ENCODE measurements around the gene HDAC4. TPM values are rescaled to one million over a fixed set of nuclear protein-coding genes. Genes with fewer than 3 reads are reported as not detected.

The HDAC4 gene
- total RNA-seq, 2 donors from 2014 or later: 38.7 to 50.9 TPM

- DNase-seq (no peak), ATAC-seq (no peak)
- intact Hi-C loops (cut with DNase I, micrococcal nuclease): loop anchor here in 1 of 2 donors (10.0 kb wide), 1 partner anchor 249 kb away; no protein-coding TSS in a partner anchor
Measured at GRCh38 chr2:239145601-239146000, 255.2 kb downstream of the HDAC4 start.

- ATAC-seq (no peak), DNase-seq (no peak)
- intact Hi-C loops (cut with DNase I, micrococcal nuclease): loop anchor here in 1 of 2 donors (10.0 kb wide), 1 partner anchor 250 kb away; no protein-coding TSS in a partner anchor
Measured at GRCh38 chr2:239145106-239145505, 255.7 kb downstream of the HDAC4 start.

GRCh38 chr2:239144713-239144999, 256.2 kb downstream of the HDAC4 start:
- ATAC-seq: no peak
- DNase-seq: no peak
- intact Hi-C loops (cut with DNase I, micrococcal nuclease): loop anchor here in 1 of 2 donors (10.0 kb wide), 1 partner anchor 250 kb away; no protein-coding TSS in a partner anchor

GRCh38 chr2:239143858-239144712, 256.7 kb downstream of the HDAC4 start:
- ATAC-seq (peak; percentile 54), DNase-seq (no peak)
- intact Hi-C loops (cut with DNase I, micrococcal nuclease): loop anchor here in 1 of 2 donors (10.0 kb wide), 1 partner anchor 251 kb away; no protein-coding TSS in a partner anchor

- DNase-seq: no peak
- intact Hi-C loops (cut with DNase I, micrococcal nuclease): loop anchor here in 1 of 2 donors (10.0 kb wide), 1 partner anchor 252 kb away; no protein-coding TSS in a partner anchor
- no peak for ATAC-seq
Measured at GRCh38 chr2:239142806-239143205, 258.0 kb downstream of the HDAC4 start.

GRCh38 chr2:239142296-239142695, 258.5 kb downstream of the HDAC4 start:
- DNase-seq (no peak), ATAC-seq (no peak)
- intact Hi-C loops (cut with DNase I, micrococcal nuclease): loop anchor here in 1 of 2 donors (10.0 kb wide), 1 partner anchor 253 kb away; no protein-coding TSS in a partner anchor

GRCh38 chr2:239141021-239141760, 259.6 kb downstream of the HDAC4 start:
- ATAC-seq: no peak
- intact Hi-C loops (cut with DNase I, micrococcal nuclease): loop anchor here in 1 of 2 donors (10.0 kb wide), 1 partner anchor 254 kb away; no protein-coding TSS in a partner anchor
- no peak for DNase-seq

- ATAC-seq: no peak
- intact Hi-C loops (cut with DNase I, micrococcal nuclease): loop anchor here in 1 of 2 donors (10.0 kb wide), 1 partner anchor 254 kb away; no protein-coding TSS in a partner anchor
Measured at GRCh38 chr2:239140346-239141020, 260.3 kb downstream of the HDAC4 start.

GRCh38 chr2:239139566-239139965, 261.3 kb downstream of the HDAC4 start:
- ATAC-seq: no peak
- intact Hi-C loops (cut with DNase I, micrococcal nuclease): no loop called here
- no peak for DNase-seq

More at GRCh38 chr2:239140346-239141020, 260.3 kb downstream of the HDAC4 start:
- no peak for DNase-seq

GRCh38 chr2:239139101-239139500, 261.7 kb downstream of the HDAC4 start:
- intact Hi-C loops (cut with DNase I, micrococcal nuclease): no loop called here
- no peak for ATAC-seq
- DNase-seq: no peak

- DNase-seq: no peak
- ATAC-seq: no peak
- intact Hi-C loops (cut with DNase I, micrococcal nuclease): no loop called here
Measured at GRCh38 chr2:239138610-239139009, 262.2 kb downstream of the HDAC4 start.

GRCh38 chr2:239137898-239138283, 262.9 kb downstream of the HDAC4 start:
- DNase-seq: no peak
- ATAC-seq: no peak
- intact Hi-C loops (cut with DNase I, micrococcal nuclease): no loop called here

- no peak for DNase-seq
- ATAC-seq: no peak
- intact Hi-C loops (cut with DNase I, micrococcal nuclease): no loop called here
Measured at GRCh38 chr2:239137165-239137897, 263.5 kb downstream of the HDAC4 start.

GRCh38 chr2:239136762-239137161, 264.1 kb downstream of the HDAC4 start:
- no peak for DNase-seq
- intact Hi-C loops (cut with DNase I, micrococcal nuclease): no loop called here
- ATAC-seq: no peak

- intact Hi-C loops (cut with DNase I, micrococcal nuclease): no loop called here
- ATAC-seq: no peak
- DNase-seq: no peak
Measured at GRCh38 chr2:239136203-239136602, 264.6 kb downstream of the HDAC4 start.

GRCh38 chr2:239135531-239135930, 265.3 kb downstream of the HDAC4 start:
- intact Hi-C loops (cut with DNase I, micrococcal nuclease): no loop called here
- DNase-seq (no peak), ATAC-seq (no peak)

- ATAC-seq (no peak), DNase-seq (no peak)
- intact Hi-C loops (cut with DNase I, micrococcal nuclease): no loop called here
Measured at GRCh38 chr2:239133945-239134570, 266.8 kb downstream of the HDAC4 start.

- no peak for ATAC-seq
- no peak for DNase-seq
- intact Hi-C loops (cut with DNase I, micrococcal nuclease): no loop called here
Measured at GRCh38 chr2:239132786-239133185, 268.0 kb downstream of the HDAC4 start.

All from left colon (tissue), 2 donors.